ENCODE measurements around the gene INTS6L.

- TF ChIP-seq CTCF (IDR thresholded peaks at IDR 0.05), result no peak
- no peak for TF ChIP-seq POLR2A (IDR thresholded peaks at IDR 0.05)
Measured at GRCh38 chrX:135547767-135548166, 27.3 kb downstream of the INTS6L start.

Data from testis (tissue), 2 donors.